GM19455 (cell line): ENCODE measurements around the gene QTRT2.

Source experiments
- ATAC-seq: cut with Tn5 transposase; IDR thresholded peaks from one replicate; pipeline ENCODE4 v1.9.1; 2021; ENCODE audit not compliant: unreplicated experiment

Gene QTRT2

DNA sequence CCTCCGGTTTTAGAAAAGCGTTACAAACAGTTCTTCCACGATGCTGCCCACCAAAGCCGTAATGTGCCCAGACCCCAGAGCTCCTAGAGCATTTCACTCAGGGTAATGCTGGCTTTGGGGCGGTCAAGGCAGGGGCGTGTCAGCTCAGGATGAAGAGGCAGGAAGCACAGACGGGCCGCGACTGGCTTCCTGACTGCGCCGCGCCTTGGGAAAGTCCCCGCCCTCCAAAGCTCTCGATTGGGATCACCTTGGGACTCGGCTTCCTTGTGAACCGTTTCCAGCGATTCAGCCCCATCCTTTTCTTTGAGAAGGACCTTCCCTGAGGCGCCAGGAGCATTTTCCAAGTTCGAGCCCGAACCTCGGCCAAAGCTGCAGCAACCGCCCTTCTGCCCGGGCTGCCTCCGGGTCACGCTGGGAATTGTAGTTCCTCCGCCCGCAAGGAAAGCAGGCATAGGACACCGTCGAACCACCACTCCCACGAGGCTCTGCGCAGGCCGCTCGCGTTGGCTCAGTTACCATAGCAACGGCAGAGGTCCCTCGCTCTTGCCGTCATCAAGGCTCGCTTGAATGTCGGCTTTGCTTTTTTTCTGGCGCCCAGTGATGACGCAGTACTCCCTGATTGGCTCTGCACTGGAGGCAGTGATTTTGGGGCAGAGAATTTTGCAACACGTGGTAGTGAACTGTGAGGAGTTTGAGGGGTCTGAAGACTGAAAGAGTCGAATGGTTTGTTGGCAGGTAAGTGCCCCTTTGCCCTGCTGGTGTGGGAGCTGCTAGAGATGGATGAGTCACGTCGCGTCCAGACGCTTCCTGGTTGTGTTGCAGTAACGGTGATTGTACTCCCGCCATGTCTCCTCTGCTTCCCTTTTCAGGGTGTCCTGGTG, at the start of gene QTRT2, which contains the start of gene CCDC191:
Gene QTRT2, plus strand, starts transcription at position 608 of the 881 bp plus-strand sequence. CDS start 8,521 bp downstream, outside the sequence.
Gene CCDC191, minus strand, starts transcription at position 397 of the 881 bp plus-strand sequence. Its CDS starts 60 bp downstream, at position 337.
- ATAC-seq, result peak; percentile 98

DNA sequence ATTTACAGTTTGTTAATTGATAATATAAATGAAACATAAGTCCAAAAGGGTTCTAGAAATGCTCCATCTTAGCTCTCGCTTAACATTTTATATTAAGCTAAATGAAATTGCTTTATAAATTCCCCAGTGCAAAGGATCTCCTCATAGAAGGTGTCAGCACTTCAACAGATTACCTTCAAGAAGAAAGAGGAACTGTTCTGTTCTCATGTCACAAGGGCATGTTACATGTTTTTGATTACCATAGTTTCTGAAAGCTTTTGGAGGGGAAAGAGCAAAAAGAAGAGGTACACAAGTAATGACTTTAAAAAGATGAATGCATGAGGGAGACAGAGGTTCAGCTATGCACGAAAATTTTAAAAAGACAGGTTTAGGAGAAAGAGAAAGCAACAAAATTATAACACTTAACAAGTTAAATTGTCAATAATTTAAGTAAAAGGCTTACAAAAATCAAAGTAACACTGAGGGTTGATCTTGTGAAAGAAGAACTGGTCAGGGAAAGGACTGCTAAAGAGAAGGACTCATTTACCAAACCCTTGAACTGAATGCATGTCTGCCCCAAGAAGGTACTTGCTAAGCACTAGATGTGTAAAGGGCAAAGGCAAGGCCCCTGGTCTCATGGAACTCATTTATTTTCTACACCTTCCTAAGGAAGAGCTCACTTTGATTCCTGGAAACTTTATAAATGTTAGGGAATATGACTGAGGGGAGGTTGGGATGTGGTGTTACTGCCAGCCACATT, 45.3 kb upstream of the QTRT2 start:
- ATAC-seq, result no peak

DNA sequence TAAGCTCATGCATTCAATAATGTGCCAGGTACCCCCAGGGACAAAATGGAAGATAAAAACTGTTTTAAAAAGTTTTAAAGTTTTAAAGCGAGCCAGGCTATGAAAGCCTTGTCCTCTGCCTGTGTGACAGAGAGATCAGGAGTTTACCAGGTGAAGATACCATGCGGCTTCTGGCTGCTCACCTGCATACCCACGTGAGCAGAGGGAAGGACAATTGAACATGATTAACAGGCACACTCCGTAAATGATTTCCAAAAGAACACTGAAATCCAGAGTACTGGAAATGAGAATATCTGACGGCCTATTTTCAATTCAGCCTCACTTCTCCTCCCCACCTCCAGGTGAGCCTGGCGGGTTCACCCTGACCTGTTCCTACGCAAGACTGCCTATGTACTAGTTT, 42.3 kb upstream of the QTRT2 start:
- ATAC-seq, result no peak

GRCh38 chr3:114019486-114019885, 37.1 kb upstream of the QTRT2 start:
- ATAC-seq, result no peak

GRCh38 chr3:114020907-114021306, 35.6 kb upstream of the QTRT2 start:
- ATAC-seq, result no peak

- ATAC-seq, result no peak
Measured at GRCh38 chr3:114022145-114022802, 34.3 kb upstream of the QTRT2 start.

DNA sequence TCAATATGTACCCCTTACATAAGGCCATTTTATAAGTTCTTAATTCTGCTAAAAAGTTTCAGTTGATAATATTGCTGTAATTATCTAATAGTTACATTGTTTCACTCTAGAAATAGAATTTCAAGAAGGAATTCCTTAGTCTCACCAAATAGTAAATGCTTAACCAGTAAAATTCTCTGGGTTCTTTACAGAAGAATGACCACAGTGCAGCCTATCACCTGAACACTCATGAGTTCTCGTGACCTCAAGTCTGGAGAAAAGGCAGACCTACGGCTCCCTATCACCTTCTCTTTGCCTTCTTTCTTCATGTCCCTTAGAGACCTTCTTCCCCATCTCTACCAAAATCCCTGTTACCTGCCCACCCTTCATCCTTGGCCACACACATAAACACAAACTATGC, 31.1 kb upstream of the QTRT2 start:
- no peak for ATAC-seq

DNA sequence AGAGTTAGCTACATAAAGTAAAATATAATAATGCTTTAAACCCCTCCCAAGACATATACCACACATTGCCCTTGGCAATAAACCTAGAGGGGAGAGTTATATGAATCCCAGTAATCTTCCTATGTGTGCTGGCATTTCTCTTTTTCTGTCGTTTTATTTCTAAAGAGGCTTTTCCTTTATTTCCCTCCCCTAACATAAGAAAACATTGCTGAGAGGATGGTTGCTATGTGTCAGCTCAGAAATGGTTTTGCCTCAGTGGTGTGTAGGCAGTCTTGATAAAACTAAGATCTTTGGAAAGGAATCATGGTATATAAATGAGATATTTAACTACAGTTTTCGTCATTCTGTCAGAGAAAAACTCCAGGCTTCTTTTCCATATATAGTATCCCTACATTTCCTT, 30.2 kb upstream of the QTRT2 start:
- ATAC-seq, result no peak

DNA sequence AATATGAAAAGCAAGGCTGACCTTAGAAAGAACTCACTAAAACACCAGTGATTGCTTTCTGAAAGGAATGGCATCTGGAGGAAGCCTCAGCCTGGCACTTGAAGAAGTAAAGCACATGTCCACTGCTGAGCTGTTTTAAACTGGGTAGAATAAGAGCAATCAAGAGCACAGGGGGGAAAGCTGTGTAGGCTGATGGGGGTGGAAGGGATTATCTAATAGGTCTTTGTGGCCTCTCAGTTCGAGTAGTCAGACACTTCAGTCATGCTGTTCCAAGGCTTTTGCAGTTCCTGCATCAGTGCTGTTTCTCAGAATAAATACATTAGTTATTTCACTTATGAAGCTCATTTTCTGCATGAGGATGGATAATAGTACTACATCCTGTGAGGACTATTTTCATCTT, 22.8 kb upstream of the QTRT2 start:
- no peak for ATAC-seq

- ATAC-seq, result no peak
Measured at GRCh38 chr3:114034211-114034610, 22.3 kb upstream of the QTRT2 start.

- ATAC-seq, result no peak
Measured at GRCh38 chr3:114034787-114035545, 21.6 kb upstream of the QTRT2 start.

GRCh38 chr3:114035896-114036295, 20.6 kb upstream of the QTRT2 start:
- no peak for ATAC-seq

GRCh38 chr3:114043205-114043604, 13.3 kb upstream of the QTRT2 start:
- ATAC-seq, result no peak

DNA sequence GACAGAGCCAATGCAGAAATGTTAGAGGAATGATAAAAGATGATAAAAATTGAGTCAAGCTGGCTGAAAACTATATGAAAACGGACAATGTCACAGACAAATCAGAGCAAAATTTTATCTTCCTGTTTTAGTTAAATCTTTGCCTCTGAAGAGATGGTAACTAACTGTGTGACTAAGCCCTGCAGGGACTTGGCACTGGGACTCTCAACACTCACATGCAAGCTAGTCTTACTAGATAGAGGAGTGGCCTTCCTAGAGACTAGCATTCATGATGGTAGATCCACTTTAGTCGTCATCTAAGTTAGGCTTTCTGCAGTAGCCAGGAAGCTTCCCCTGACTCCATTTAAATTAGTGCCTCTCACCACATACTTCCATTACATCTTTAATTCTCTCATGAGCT, 4.3 kb upstream of the QTRT2 start:
- no peak for ATAC-seq

- peak; percentile 10 for ATAC-seq
Measured at GRCh38 chr3:114057011-114057347, 442 bp downstream of the QTRT2 start.

- ATAC-seq, result no peak
Measured at GRCh38 chr3:114058646-114059045, 2.1 kb downstream of the QTRT2 start.

- ATAC-seq, result no peak
Measured at GRCh38 chr3:114060906-114061655, 4.5 kb downstream of the QTRT2 start.

DNA sequence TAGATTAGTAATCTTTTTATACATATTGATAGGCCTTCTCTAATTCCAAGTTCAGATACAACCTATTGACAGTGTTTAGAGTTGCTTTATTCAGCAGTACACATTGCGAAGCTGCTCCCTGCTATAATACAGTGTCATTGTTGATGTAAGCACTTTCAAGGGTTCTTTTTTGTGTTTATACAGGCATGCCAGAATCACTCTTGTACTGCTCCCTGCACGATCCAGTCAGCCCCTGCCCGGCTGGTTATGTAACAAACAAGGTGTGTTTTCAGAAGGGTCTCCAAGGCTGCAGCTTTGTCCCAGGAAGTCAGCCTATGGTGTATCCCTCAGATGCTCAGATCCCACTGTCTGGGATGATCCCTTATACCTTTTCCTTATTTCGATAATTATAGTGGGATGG, 11.3 kb downstream of the QTRT2 start:
- no peak for ATAC-seq

DNA sequence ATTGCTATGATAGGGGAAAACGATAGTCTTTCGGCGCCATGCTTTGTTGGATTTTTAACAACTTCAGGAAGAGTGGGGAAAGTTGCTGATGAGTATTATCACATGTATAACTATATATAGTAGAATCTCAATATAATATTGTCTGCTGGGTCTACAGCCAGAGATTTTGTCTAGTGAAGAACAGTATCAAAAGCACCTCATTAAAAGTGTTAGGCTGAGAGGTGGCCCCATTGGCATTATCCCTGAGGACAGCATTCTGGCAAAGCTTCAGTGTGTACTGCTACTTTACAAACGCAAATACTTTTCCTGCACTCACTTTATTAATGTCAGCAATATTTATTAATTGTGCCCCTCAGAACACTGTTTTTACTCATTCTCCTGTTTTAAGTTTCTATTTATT, 11.8 kb downstream of the QTRT2 start:
- no peak for ATAC-seq

- no peak for ATAC-seq
Measured at GRCh38 chr3:114071786-114072185, 15.2 kb downstream of the QTRT2 start.
